ENCODE results near the gene PTPN11.

- TF ChIP-seq CTCF (conservative IDR thresholded peaks at IDR 0.05; ENCODE audit: low read length) (no peak), EZH2phosphoT487 (IDR thresholded peaks at IDR 0.05; ENCODE audit: borderline replicate concordance) (no peak)
These were observed 67.6 kb downstream of the PTPN11 start for GRCh38 chr12:112486361-112486760.
